ENCODE results near the gene EDN3.
"Not testable (repeated sequence)": the region's sequence is repeated elsewhere in the genome, so short reads cannot be mapped to it uniquely, and the experiment has no call there.

The EDN3 gene

DNA sequence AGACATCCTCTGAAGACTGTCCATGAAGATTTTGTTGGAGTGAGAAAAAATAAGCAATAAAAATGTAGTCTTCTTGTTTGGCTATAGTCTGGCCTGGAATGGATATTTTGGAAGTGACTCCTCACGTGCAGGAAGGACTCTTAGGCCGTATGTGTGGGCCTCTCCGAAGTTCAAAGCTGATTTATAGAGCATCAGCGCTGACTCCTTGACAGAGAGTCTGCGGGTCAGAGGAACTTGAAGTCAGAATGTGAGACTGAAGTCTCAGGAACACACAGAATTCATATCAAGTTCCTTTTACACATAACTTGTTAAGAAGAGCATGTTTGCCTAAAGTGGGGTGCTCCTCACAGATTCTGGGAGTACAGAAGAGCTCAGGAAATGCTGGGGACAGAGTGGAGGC lies 36.1 kb downstream of the EDN3 start:
- ATAC-seq: no peak
- TF ChIP-seq ZNF8 (CRISPR knock-in tag; IDR thresholded peaks at IDR 0.05) (no peak), OSR1 (CRISPR knock-in tag; IDR thresholded peaks at IDR 0.05) (no peak), TOX (CRISPR knock-in tag; IDR thresholded peaks at IDR 0.05; ENCODE audit: borderline replicate concordance) (no peak), SNAI2 (CRISPR knock-in tag; IDR thresholded peaks at IDR 0.05) (no peak), ZC3H10 (CRISPR knock-in tag; IDR thresholded peaks at IDR 0.05) (no peak), ARNTL (CRISPR knock-in tag; IDR thresholded peaks at IDR 0.05; ENCODE audit: borderline replicate concordance, low read depth) (no peak), ZNF70 (CRISPR knock-in tag; IDR thresholded peaks at IDR 0.05) (no peak), PPARA (CRISPR knock-in tag; IDR thresholded peaks at IDR 0.05; ENCODE audit: borderline replicate concordance) (no peak), ESRRG (CRISPR knock-in tag; IDR thresholded peaks at IDR 0.05) (no peak), GLIS3 (CRISPR knock-in tag; IDR thresholded peaks at IDR 0.05) (no peak), ZFP3 (CRISPR knock-in tag; IDR thresholded peaks at IDR 0.05) (no peak), BACH2 (CRISPR knock-in tag; IDR thresholded peaks at IDR 0.05; ENCODE audit: borderline replicate concordance) (no peak), TCF4 (CRISPR knock-in tag; IDR thresholded peaks at IDR 0.05; ENCODE audit: borderline replicate concordance) (no peak), ZNF565 (CRISPR knock-in tag; conservative IDR thresholded peaks at IDR 0.05; ENCODE audit: low read depth) (no peak)
- TF ChIP-seq, protein P1, sequence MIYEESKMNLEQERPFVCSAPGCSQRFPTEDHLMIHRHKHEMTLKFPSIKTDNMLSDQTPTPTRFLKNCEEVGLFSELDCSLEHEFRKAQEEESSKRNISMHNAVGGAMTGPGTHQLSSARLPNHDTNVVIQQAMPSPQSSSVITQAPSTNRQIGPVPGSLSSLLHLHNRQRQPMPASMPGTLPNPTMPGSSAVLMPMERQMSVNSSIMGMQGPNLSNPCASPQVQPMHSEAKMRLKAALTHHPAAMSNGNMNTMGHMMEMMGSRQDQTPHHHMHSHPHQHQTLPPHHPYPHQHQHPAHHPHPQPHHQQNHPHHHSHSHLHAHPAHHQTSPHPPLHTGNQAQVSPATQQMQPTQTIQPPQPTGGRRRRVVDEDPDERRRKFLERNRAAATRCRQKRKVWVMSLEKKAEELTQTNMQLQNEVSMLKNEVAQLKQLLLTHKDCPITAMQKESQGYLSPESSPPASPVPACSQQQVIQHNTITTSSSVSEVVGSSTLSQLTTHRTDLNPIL (CRISPR knock-in tag; IDR thresholded peaks at IDR 0.05; ENCODE audit: low read depth): no peak
- TF ChIP-seq, protein P2, sequence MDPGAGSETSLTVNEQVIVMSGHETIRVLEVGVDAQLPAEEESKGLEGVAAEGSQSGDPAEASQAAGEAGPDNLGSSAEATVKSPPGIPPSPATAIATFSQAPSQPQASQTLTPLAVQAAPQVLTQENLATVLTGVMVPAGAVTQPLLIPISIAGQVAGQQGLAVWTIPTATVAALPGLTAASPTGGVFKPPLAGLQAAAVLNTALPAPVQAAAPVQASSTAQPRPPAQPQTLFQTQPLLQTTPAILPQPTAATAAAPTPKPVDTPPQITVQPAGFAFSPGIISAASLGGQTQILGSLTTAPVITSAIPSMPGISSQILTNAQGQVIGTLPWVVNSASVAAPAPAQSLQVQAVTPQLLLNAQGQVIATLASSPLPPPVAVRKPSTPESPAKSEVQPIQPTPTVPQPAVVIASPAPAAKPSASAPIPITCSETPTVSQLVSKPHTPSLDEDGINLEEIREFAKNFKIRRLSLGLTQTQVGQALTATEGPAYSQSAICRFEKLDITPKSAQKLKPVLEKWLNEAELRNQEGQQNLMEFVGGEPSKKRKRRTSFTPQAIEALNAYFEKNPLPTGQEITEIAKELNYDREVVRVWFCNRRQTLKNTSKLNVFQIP (CRISPR knock-in tag; IDR thresholded peaks at IDR 0.05; ENCODE audit: borderline replicate concordance, low read depth): no peak
- TF ChIP-seq, protein P3, sequence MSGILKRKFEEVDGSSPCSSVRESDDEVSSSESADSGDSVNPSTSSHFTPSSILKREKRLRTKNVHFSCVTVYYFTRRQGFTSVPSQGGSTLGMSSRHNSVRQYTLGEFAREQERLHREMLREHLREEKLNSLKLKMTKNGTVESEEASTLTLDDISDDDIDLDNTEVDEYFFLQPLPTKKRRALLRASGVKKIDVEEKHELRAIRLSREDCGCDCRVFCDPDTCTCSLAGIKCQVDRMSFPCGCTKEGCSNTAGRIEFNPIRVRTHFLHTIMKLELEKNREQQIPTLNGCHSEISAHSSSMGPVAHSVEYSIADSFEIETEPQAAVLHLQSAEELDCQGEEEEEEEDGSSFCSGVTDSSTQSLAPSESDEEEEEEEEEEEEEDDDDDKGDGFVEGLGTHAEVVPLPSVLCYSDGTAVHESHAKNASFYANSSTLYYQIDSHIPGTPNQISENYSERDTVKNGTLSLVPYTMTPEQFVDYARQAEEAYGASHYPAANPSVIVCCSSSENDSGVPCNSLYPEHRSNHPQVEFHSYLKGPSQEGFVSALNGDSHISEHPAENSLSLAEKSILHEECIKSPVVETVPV (CRISPR knock-in tag; IDR thresholded peaks at IDR 0.05): no peak

DNA sequence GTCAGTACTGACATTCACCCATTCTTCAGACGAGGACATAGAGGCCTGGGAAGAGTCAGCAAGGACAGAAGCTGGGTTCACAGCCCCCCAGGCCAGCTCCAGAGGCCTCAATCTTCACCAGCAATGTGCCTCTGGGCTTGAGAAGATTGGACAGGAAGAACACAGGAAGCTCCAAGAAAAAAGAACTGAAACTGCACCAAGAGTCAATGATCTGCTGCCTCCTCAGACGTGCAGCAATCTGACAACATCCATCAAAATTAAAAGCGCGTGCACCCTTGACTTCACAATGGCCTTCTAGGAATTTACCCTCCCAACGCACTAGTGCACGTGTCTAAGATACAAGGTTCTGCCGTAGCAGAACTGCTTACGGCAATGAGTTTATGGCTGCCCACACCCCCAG lies 38.0 kb downstream of the EDN3 start:
- ATAC-seq: not testable (repeated sequence)

DNA sequence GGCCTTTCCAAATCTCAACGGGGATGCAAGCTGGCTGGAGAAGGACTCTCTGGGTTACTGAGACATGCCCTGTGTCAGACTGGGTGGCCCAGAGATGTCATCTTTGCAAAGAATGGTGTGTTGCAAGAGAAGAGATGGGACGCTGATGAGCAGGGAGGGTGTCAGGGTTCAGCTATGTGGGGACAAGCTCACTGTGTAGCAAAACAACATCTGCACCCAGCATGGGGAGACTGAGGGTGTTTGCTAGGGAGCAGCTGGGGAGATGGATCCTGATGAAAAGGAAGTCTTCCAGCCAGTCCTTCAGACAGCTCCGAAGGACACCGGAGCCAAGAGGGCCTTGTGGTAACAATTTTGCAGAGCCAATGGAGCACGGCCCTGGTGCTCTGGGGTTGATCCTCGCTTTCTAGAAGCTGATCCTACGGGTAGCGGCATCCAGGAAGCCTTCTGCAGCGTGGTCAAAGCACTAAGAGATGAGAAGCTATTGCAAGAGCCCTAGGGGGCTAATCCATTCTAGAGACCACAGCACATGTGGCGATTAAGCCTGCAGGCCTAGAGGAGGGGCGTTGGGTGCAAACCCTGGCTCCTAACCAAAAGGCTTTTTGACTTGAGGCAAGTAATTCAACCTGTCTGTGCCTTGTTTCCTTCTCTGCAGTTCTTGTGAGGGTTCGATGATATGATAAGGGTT lies 39.9 kb downstream of the EDN3 start:
- no peak for ATAC-seq
- TF ChIP-seq ZNF70 (CRISPR knock-in tag; IDR thresholded peaks at IDR 0.05) (no peak), CSDC2 (CRISPR knock-in tag; IDR thresholded peaks at IDR 0.05) (no peak), ZNF565 (CRISPR knock-in tag; conservative IDR thresholded peaks at IDR 0.05; ENCODE audit: low read depth) (no peak), OSR1 (CRISPR knock-in tag; IDR thresholded peaks at IDR 0.05) (no peak), ISL1 (CRISPR knock-in tag; IDR thresholded peaks at IDR 0.05) (no peak), GLIS3 (CRISPR knock-in tag; IDR thresholded peaks at IDR 0.05) (no peak), TOX (CRISPR knock-in tag; IDR thresholded peaks at IDR 0.05; ENCODE audit: borderline replicate concordance) (no peak), TCF4 (CRISPR knock-in tag; IDR thresholded peaks at IDR 0.05; ENCODE audit: borderline replicate concordance) (no peak), ZC3H10 (CRISPR knock-in tag; IDR thresholded peaks at IDR 0.05) (no peak), ESRRG (CRISPR knock-in tag; IDR thresholded peaks at IDR 0.05) (no peak), RARB (CRISPR knock-in tag; IDR thresholded peaks at IDR 0.05) (no peak), ARNTL (CRISPR knock-in tag; IDR thresholded peaks at IDR 0.05; ENCODE audit: borderline replicate concordance, low read depth) (no peak), ZNF8 (CRISPR knock-in tag; IDR thresholded peaks at IDR 0.05) (no peak), PPARA (CRISPR knock-in tag; IDR thresholded peaks at IDR 0.05; ENCODE audit: borderline replicate concordance) (no peak)
- TF ChIP-seq, protein P4, sequence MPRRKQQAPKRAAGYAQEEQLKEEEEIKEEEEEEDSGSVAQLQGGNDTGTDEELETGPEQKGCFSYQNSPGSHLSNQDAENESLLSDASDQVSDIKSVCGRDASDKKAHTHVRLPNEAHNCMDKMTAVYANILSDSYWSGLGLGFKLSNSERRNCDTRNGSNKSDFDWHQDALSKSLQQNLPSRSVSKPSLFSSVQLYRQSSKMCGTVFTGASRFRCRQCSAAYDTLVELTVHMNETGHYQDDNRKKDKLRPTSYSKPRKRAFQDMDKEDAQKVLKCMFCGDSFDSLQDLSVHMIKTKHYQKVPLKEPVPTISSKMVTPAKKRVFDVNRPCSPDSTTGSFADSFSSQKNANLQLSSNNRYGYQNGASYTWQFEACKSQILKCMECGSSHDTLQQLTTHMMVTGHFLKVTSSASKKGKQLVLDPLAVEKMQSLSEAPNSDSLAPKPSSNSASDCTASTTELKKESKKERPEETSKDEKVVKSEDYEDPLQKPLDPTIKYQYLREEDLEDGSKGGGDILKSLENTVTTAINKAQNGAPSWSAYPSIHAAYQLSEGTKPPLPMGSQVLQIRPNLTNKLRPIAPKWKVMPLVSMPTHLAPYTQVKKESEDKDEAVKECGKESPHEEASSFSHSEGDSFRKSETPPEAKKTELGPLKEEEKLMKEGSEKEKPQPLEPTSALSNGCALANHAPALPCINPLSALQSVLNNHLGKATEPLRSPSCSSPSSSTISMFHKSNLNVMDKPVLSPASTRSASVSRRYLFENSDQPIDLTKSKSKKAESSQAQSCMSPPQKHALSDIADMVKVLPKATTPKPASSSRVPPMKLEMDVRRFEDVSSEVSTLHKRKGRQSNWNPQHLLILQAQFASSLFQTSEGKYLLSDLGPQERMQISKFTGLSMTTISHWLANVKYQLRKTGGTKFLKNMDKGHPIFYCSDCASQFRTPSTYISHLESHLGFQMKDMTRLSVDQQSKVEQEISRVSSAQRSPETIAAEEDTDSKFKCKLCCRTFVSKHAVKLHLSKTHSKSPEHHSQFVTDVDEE (CRISPR knock-in tag; IDR thresholded peaks at IDR 0.05): no peak
- TF ChIP-seq, protein P5, sequence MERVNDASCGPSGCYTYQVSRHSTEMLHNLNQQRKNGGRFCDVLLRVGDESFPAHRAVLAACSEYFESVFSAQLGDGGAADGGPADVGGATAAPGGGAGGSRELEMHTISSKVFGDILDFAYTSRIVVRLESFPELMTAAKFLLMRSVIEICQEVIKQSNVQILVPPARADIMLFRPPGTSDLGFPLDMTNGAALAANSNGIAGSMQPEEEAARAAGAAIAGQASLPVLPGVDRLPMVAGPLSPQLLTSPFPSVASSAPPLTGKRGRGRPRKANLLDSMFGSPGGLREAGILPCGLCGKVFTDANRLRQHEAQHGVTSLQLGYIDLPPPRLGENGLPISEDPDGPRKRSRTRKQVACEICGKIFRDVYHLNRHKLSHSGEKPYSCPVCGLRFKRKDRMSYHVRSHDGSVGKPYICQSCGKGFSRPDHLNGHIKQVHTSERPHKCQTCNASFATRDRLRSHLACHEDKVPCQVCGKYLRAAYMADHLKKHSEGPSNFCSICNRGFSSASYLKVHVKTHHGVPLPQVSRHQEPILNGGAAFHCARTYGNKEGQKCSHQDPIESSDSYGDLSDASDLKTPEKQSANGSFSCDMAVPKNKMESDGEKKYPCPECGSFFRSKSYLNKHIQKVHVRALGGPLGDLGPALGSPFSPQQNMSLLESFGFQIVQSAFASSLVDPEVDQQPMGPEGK (CRISPR knock-in tag; IDR thresholded peaks at IDR 0.05; ENCODE audit: borderline replicate concordance): no peak
- TF ChIP-seq, protein P3 (CRISPR knock-in tag; IDR thresholded peaks at IDR 0.05): no peak
- TF ChIP-seq, protein P2 (CRISPR knock-in tag; IDR thresholded peaks at IDR 0.05; ENCODE audit: borderline replicate concordance, low read depth): no peak
- TF ChIP-seq, protein P1 (CRISPR knock-in tag; IDR thresholded peaks at IDR 0.05; ENCODE audit: low read depth): no peak

Measured in SK-N-SH treated with all-trans-retinoic acid at 6 μM for 48 hours (cell line).